GM12878 (cell line): ENCODE results near the gene ELMO2. TPM values are rescaled to one million over a fixed set of nuclear protein-coding genes. Genes with fewer than 3 reads are reported as not detected.

Experiments used
- ATAC-seq: fragments of 200-7000 bp; cut with Tn5 transposase; 3 replicates; pipeline ENCODE4 v1.9.1; 2020; ENCODE audit warnings: mild to moderate bottlenecking, moderate library complexity
- BruUV-seq: library from RNA; stranded (reverse); fragments of 400-500 nt; replicated peaks from 2 replicates; lab custom pipeline; 2021; lab: Mats Ljungman, UMichigan
- CTCF ChIA-PET: fragments of 300-600 bp; sonication (Branson Sonifier 250); formaldehyde crosslinking; extraction: SDS; loops from one replicate; lab custom pipeline; 2021; ENCODE audit warnings: inconsistent platforms; lab: Yijun Ruan, JAX
- POLR2A ChIA-PET: fragments of 350-600 bp; formaldehyde crosslinking; extraction: SDS; loops from one replicate; lab custom pipeline; 2021; ENCODE audit warnings: inconsistent platforms; lab: Charles Lee
- RAD21 ChIA-PET: fragments of 300-600 bp; sonication (Branson Sonifier 250); formaldehyde crosslinking; loops from one replicate; lab custom pipeline; 2023; ENCODE audit warnings: antibody characterized with exemption; ENCODE audit not compliant: unreplicated experiment; lab: Charles Lee
- SMC1A ChIA-PET: fragments of 300-600 bp; sonication (Branson Sonifier 250); formaldehyde crosslinking; loops from one replicate; lab custom pipeline; 2023; ENCODE audit not compliant: unreplicated experiment, uncharacterized antibody; lab: Charles Lee
- DNase-seq: peaks from one replicate; pipeline ENCODE4 v3.0.0-alpha.2; 2011; ENCODE audit warnings: low read depth, low spot score
- FAIRE-seq: peaks from 3 replicates; lab custom pipeline; 2011; peaks lifted over from hg19 to GRCh38; lab: Jason Lieb, UNC
- H2AFZ ChIP-seq: 2 replicates; pipeline ENCODE4 v1.6.0; 2011; ENCODE audit warnings: low read depth, low read length, control low read depth; ENCODE audit not compliant: control insufficient read depth
- H3K27ac ChIP-seq: 2 replicates; pipeline ENCODE4 v1.5.1; 2011; ENCODE audit warnings: control low read depth; ENCODE audit not compliant: control insufficient read depth, insufficient read depth
- H3K27me3 ChIP-seq, 2 experiments: replicated peaks in 1 of 2; 2 replicates each; pipeline versions ENCODE4 v1.6.0 to v1.6.1; 2011; ENCODE audit warnings: low read length in 1 of 2; ENCODE audit not compliant: control insufficient read depth in 2 of 2, insufficient read depth in 2 of 2
- H3K36me3 ChIP-seq, 2 experiments: 2 replicates each; pipeline ENCODE4 v1.5.1; 2011; ENCODE audit warnings: low read length in 1 of 2; ENCODE audit not compliant: control insufficient read depth in 2 of 2, insufficient read depth in 2 of 2
- H3K4me1 ChIP-seq: 2 replicates; pipeline ENCODE4 v1.6.1; 2011; ENCODE audit warnings: mild to moderate bottlenecking, low read length, moderate library complexity, mixed read lengths; ENCODE audit not compliant: control insufficient read depth, insufficient read depth
- H3K4me2 ChIP-seq: 2 replicates; pipeline ENCODE4 v1.6.0; 2011; ENCODE audit warnings: control low read depth; ENCODE audit not compliant: control insufficient read depth, insufficient read depth
- H3K4me3 ChIP-seq: fragments of 200-600 bp; sonication (generic); 2 replicates; pipeline ENCODE4 v1.5.1; 2016
- H3K79me2 ChIP-seq: 2 replicates; pipeline ENCODE4 v1.6.0; 2011; ENCODE audit warnings: low read length; ENCODE audit not compliant: control insufficient read depth, insufficient read depth
- H3K9ac ChIP-seq: 2 replicates; pipeline ENCODE4 v1.8.0; 2011; ENCODE audit warnings: low read length, control low read depth, mixed read lengths; ENCODE audit not compliant: control insufficient read depth, insufficient read depth
- H3K9me3 ChIP-seq: replicated peaks from 3 replicates; pipeline ENCODE4 v1.5.1; 2011; ENCODE audit warnings: mild to moderate bottlenecking, low read length; ENCODE audit not compliant: control insufficient read depth, insufficient read depth
- H4K20me1 ChIP-seq: 2 replicates; pipeline ENCODE4 v1.6.0; 2011; ENCODE audit not compliant: control insufficient read depth, insufficient read depth
- IKZF1 ChIP-seq: fragments of 450-650 bp; conservative IDR thresholded peaks from 2 replicates; pipeline ENCODE4 v1.6.1; 2017; ENCODE audit warnings: antibody characterized with exemption, mild to moderate bottlenecking
- KLF5 ChIP-seq: fragments of 450-650 bp; IDR thresholded peaks from 2 replicates; pipeline ENCODE4 v1.6.1; 2014; ENCODE audit warnings: mild to moderate bottlenecking; ENCODE audit not compliant: partially characterized antibody
- PAX8 ChIP-seq: fragments of 450-650 bp; IDR thresholded peaks from 2 replicates; pipeline ENCODE4 v1.6.1; 2017; ENCODE audit warnings: mild to moderate bottlenecking, moderate library complexity
- TAF1 ChIP-seq: IDR thresholded peaks from 2 replicates; pipeline ENCODE4 v1.6.1; 2011; ENCODE audit warnings: mild to moderate bottlenecking, low read depth, low read length, borderline replicate concordance
- TCF7 ChIP-seq: IDR thresholded peaks from 2 replicates; pipeline ENCODE4 v1.6.1; 2014; ENCODE audit warnings: antibody characterized with exemption, borderline replicate concordance
- ZNF217 ChIP-seq: fragments of 450-650 bp; IDR thresholded peaks from 2 replicates; pipeline ENCODE4 v1.6.1; 2017; ENCODE audit warnings: antibody characterized with exemption, mild to moderate bottlenecking
- WGBS: methylation state at CpG from one replicate; pipeline ENCODE4 v1.1.6; 2016; ENCODE audit warnings: low lambda C conversion rate; ENCODE audit not compliant: insufficient replicate concordance, insufficient coverage; ENCODE audit errors: missing lambda C conversion rate; 5-methylcytosine and 5-hydroxymethylcytosine counted together
- in situ Hi-C: fragments of 300-500 bp; cut with MboI; formaldehyde crosslinking; loops from 9 replicates; pipeline ENCODE4 v1.14.3; 2018; ENCODE audit warnings: mixed read lengths
- intact Hi-C: fragments of 100-400 bp; cut with micrococcal nuclease; formaldehyde crosslinking; loops from one replicate; pipeline ENCODE4 v1.14.2; 2022; ENCODE audit not compliant: unreplicated experiment
- polyA plus RNA-seq, 11 experiments: library from polyadenylated mRNA; depleted of rRNA in 4 of 11; unstranded in 6 of 11; stranded (reverse) in 5 of 11; fragments of >200 nt; fragmentation: Nextera tagmentation in 4 of 11; fragmentation: Illumina TruSeq in 1 of 11; extraction: Ambion mirVana in 4 of 11; extraction: Trizol in 1 of 11; gene quantifications; 1 replicate in 1 of 11; 2 replicates in 10 of 11; pipeline versions ENCODE4 v1.2.1 to v1.2.3, GENCODE V29; 2011 to 2016; ENCODE audit warnings: inconsistent platforms in 2 of 11, missing spikeins in 2 of 11, low read depth in 1 of 11
- total RNA-seq, 4 experiments: library from RNA; depleted of rRNA in 3 of 4; stranded (reverse); fragments of >200 nt in 3 of 4; fragmentation: Illumina TruSeq in 1 of 4; extraction: Trizol in 1 of 4; gene quantifications; 2 replicates each; pipeline versions ENCODE4 v1.2.1 to v1.2.3, GENCODE V29; 2013 to 2021
- TF ChIP-seq, protein P1 (sequence below): IDR thresholded peaks from 2 replicates; pipeline ENCODE4 v1.6.1; 2011; ENCODE audit warnings: borderline replicate concordance, low read depth, mild to moderate bottlenecking, moderate library complexity, mixed read lengths, low read length; ENCODE audit not compliant: insufficient read depth; ENCODE audit errors: extremely low read length
- TF ChIP-seq, protein P2 (sequence below): fragments of 450-650 bp; IDR thresholded peaks from 2 replicates; pipeline ENCODE4 v1.6.1; 2016; ENCODE audit warnings: mild to moderate bottlenecking
- TF ChIP-seq, protein P3 (sequence below): IDR thresholded peaks from 2 replicates; pipeline ENCODE4 v1.6.1; 2011; ENCODE audit warnings: low read depth, mild to moderate bottlenecking, low read length, moderate library complexity, borderline replicate concordance; ENCODE audit errors: extremely low read depth

The ELMO2 gene
- total and polyA plus RNA-seq, 10 of the 15 experiments (the other 5 are each of a cell fraction or from before 2014, with no cell fraction given), result 14.2 to 40.2 (median 37.6) TPM

DNA sequence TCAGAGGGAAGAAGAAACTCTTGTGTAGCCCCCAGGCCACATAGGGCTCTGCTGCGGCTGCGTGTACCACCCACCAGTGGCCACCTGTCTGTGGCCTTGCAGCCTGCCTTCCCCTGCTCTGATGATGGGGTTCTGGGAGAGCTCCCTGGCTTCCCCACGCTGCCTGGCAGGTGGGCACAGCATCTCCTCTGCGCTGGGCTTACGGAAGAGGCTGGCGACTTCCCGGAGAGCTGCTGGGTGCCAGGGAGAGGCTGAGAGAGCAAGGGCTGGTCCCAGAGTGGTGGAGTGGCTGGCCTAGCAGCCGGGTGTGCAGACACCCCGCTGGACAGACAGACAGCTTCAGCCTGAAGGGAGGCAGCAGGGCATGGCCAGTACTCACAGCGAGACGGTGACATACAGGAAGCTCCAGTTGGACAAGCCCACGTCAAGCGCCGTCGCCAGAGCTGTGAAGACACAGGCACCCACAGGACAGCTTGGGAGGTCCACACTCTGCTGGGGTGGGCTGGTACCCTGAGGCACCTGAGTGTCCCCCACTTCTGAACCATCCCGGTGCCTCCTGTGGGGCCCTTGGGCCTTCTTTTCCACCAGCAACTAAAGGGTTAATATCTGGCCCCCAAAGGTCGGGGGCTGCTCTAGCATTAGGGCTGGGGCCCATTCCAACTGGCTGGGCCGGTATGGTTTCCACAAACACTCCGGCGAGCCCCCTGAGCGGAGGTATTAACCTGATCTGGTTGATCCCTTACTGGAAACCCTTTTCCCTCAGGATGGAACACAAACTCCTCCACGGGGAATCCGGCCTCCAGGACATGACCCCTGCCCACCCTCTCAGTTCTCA is 50.0 kb downstream of the ELMO2 start:
- H2AFZ ChIP-seq, result no peak overlapping the region
- H3K9ac ChIP-seq, result no peak overlapping the region
- peaks cover 19% of the 10 kb centered on the region for H3K79me2 ChIP-seq
- in situ Hi-C loops, result loop anchor here (25.0 kb wide), 1 partner anchor 544 kb away; the partner anchor contains the start of gene UBE2C
- CTCF ChIA-PET, result no interaction called here
- H3K4me3 ChIP-seq, result no peak overlapping the region
- no peak for TF ChIP-seq KLF5
- TF ChIP-seq TAF1, result no peak
- TF ChIP-seq, protein P1, sequence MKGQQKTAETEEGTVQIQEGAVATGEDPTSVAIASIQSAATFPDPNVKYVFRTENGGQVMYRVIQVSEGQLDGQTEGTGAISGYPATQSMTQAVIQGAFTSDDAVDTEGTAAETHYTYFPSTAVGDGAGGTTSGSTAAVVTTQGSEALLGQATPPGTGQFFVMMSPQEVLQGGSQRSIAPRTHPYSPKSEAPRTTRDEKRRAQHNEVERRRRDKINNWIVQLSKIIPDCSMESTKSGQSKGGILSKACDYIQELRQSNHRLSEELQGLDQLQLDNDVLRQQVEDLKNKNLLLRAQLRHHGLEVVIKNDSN, result no peak
- no peak for TF ChIP-seq TCF7
- no peak for TF ChIP-seq IKZF1
- TF ChIP-seq, protein P2, sequence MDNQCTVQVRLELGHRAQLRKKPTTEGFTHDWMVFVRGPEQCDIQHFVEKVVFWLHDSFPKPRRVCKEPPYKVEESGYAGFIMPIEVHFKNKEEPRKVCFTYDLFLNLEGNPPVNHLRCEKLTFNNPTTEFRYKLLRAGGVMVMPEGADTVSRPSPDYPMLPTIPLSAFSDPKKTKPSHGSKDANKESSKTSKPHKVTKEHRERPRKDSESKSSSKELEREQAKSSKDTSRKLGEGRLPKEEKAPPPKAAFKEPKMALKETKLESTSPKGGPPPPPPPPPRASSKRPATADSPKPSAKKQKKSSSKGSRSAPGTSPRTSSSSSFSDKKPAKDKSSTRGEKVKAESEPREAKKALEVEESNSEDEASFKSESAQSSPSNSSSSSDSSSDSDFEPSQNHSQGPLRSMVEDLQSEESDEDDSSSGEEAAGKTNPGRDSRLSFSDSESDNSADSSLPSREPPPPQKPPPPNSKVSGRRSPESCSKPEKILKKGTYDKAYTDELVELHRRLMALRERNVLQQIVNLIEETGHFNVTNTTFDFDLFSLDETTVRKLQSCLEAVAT, result no peak
- TF ChIP-seq PAX8, result no peak
- TF ChIP-seq ZNF217, result no peak
- TF ChIP-seq, protein P3, sequence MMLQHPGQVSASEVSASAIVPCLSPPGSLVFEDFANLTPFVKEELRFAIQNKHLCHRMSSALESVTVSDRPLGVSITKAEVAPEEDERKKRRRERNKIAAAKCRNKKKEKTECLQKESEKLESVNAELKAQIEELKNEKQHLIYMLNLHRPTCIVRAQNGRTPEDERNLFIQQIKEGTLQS, result no peak
- TF ChIP-seq, all 136 proteins: peak for 0
- Histone ChIP-seq H3K4me1 (peaks cover 43% of the 10 kb centered on the region), H3K27ac (no peak overlapping the region), H3K9me3 (no peaks in the 10 kb centered on the region), H3K27me3 (no peaks in the 10 kb centered on the region), H4K20me1 (no peaks in the 10 kb centered on the region), H3K36me3 (peaks cover 10 to 12% of the 10 kb centered on the region in 2 experiments), H3K4me2 (no peak overlapping the region)
- no TSS peak for BruUV-seq
- POLR2A ChIA-PET, result no interaction called here
- ATAC-seq, result no peak
- FAIRE-seq, result no peak
- no peak for DNase-seq
- RAD21 ChIA-PET, result interaction anchor here (1.2 kb wide), 1 partner anchor 50 kb away, joined by 3 read pairs; the partner anchor contains the start of gene ELMO2
- SMC1A ChIA-PET, result interaction anchor here (1.1 kb wide), 1 partner anchor 10 kb away, joined by 3 read pairs; no protein-coding TSS in a partner anchor
- intact Hi-C loops, result no loop called here
- 94% methylated on average over 23 of the region's 23 CpGs for WGBS
